GM21447 (cell line): ENCODE results near the gene IGF2BP3.

Source experiments
- ATAC-seq: cut with Tn5 transposase; IDR thresholded peaks from one replicate; pipeline ENCODE4 v1.9.1; 2021; ENCODE audit not compliant: unreplicated experiment

Gene IGF2BP3

GRCh38 chr7:23298885-23299769, 171.2 kb downstream of the IGF2BP3 start, which contains the start of gene MALSU1:
MALSU1 (plus strand) TSS chr7:23299339; CDS start chr7:23299353, 14 bp downstream.
- ATAC-seq: peak; percentile 99

- ATAC-seq: no peak
Observed at GRCh38 chr7:23298141-23298881, 172.0 kb downstream of the IGF2BP3 start.

- ATAC-seq: no peak
Observed at GRCh38 chr7:23295401-23295697, 174.9 kb downstream of the IGF2BP3 start.

GRCh38 chr7:23294549-23295400, 175.5 kb downstream of the IGF2BP3 start:
- ATAC-seq: no peak

- no peak for ATAC-seq
Observed at GRCh38 chr7:23293500-23294073, 176.7 kb downstream of the IGF2BP3 start.

- ATAC-seq: no peak
Observed at GRCh38 chr7:23292623-23293022, 177.7 kb downstream of the IGF2BP3 start.

- ATAC-seq: no peak
Observed at GRCh38 chr7:23291957-23292560, 178.2 kb downstream of the IGF2BP3 start.

GRCh38 chr7:23290993-23291392, 179.3 kb downstream of the IGF2BP3 start:
- no peak for ATAC-seq

GRCh38 chr7:23287612-23288011, 182.7 kb downstream of the IGF2BP3 start:
- ATAC-seq: no peak

- ATAC-seq: no peak
Observed at GRCh38 chr7:23285657-23286646, 184.3 kb downstream of the IGF2BP3 start.

- ATAC-seq: no peak
Observed at GRCh38 chr7:23284871-23285270, 185.4 kb downstream of the IGF2BP3 start.

- ATAC-seq: no peak
Observed at GRCh38 chr7:23283086-23283485, 187.2 kb downstream of the IGF2BP3 start.

- no peak for ATAC-seq
Observed at GRCh38 chr7:23279819-23280525, 190.3 kb downstream of the IGF2BP3 start.

- no peak for ATAC-seq
Observed at GRCh38 chr7:23277359-23277989, 192.8 kb downstream of the IGF2BP3 start.

- ATAC-seq: no peak
Observed at GRCh38 chr7:23276947-23277346, 193.3 kb downstream of the IGF2BP3 start.

GRCh38 chr7:23276376-23276775, 193.9 kb downstream of the IGF2BP3 start:
- ATAC-seq: no peak

GRCh38 chr7:23275912-23276311, 194.4 kb downstream of the IGF2BP3 start:
- ATAC-seq: no peak

GRCh38 chr7:23273141-23273599, 197.1 kb downstream of the IGF2BP3 start:
- ATAC-seq: peak; percentile 96
